GM12801 (cell line): ENCODE results near the gene KDM3A.

Source experiments
- TF ChIP-seq, protein P1 (sequence below): IDR thresholded peaks from one replicate; pipeline ENCODE4 v1.5.1; 2011; ENCODE audit warnings: control low read depth; ENCODE audit not compliant: insufficient read length; ENCODE audit errors: extremely low read depth

Gene KDM3A

GRCh38 chr2:86512892-86513291 lies 71.7 kb downstream of the KDM3A start:
- TF ChIP-seq, protein P1, sequence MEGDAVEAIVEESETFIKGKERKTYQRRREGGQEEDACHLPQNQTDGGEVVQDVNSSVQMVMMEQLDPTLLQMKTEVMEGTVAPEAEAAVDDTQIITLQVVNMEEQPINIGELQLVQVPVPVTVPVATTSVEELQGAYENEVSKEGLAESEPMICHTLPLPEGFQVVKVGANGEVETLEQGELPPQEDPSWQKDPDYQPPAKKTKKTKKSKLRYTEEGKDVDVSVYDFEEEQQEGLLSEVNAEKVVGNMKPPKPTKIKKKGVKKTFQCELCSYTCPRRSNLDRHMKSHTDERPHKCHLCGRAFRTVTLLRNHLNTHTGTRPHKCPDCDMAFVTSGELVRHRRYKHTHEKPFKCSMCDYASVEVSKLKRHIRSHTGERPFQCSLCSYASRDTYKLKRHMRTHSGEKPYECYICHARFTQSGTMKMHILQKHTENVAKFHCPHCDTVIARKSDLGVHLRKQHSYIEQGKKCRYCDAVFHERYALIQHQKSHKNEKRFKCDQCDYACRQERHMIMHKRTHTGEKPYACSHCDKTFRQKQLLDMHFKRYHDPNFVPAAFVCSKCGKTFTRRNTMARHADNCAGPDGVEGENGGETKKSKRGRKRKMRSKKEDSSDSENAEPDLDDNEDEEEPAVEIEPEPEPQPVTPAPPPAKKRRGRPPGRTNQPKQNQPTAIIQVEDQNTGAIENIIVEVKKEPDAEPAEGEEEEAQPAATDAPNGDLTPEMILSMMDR: no peak

- TF ChIP-seq, protein P1: no peak
These were observed 72.9 kb downstream of the KDM3A start for GRCh38 chr2:86513948-86514660.

DNA sequence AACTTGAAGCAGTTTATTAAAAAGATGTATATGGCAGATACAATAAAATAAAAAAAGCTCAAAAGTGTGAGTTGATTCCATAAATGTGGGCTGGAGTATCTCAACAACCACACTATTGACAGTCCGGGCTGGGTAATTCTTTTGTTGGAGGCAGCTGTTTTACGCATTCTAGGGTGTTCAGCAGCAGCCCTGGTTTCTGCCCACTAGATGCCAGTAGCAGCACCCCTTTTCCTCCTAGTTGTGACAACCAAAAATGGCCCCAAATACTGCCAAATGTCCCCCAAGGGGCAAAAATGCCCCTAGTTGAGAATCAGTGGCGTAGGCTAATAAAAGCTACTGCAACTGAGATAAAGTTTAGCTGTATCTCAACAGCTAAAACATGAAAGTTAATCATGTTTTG lies 77.3 kb downstream of the KDM3A start:
- TF ChIP-seq, protein P1: no peak

DNA sequence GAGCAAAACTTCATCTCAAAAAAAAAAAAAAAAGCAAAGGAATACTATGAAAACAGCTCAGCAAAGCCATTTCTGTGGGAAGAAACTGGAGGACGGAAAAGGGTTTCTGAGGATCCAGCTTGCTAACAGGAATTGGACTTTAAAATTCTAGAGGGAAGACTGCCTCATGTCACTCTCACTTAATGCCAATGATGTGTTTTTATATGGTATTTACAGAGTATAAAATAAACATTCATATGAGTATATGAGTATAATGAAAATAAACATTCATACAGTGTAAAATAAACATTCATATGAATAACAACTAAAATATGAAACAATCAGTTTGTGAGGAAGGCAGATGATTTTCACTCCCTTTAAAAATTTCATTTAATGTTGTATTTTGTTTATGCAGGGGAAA lies 78.2 kb downstream of the KDM3A start:
- TF ChIP-seq, protein P1: no peak

- TF ChIP-seq, protein P1: no peak
These were observed 79.0 kb downstream of the KDM3A start for GRCh38 chr2:86520153-86520552.

- TF ChIP-seq, protein P1: no peak
These were observed 80.8 kb downstream of the KDM3A start for GRCh38 chr2:86521922-86522321.

- TF ChIP-seq, protein P1: no peak
These were observed 81.5 kb downstream of the KDM3A start for GRCh38 chr2:86522711-86523110.
